ENCODE data around the gene ITGB1BP1.

The ITGB1BP1 gene

GRCh38 chr2:9416267-9416961 is 6.9 kb downstream of the ITGB1BP1 start:
- Mint-ChIP-seq H3K27ac (peak overlapping the region; percentile 14), H3K9me3 (no peaks in the 10 kb centered on the region), H3K4me1 (peaks cover 41% of the 10 kb centered on the region), H3K36me3 (ENCODE audit: low read depth) (peaks cover 43% of the 10 kb centered on the region), H3K4me3 (no peak overlapping the region), H3K27me3 (no peaks in the 10 kb centered on the region)
- DNase-seq (no peak), ATAC-seq (no peak)

- peaks cover 49% of the 10 kb centered on the region for H3K36me3 Mint-ChIP-seq (ENCODE audit: low read depth)
- no peaks in the 10 kb centered on the region for H3K9me3 Mint-ChIP-seq
- no peak overlapping the region for H3K27ac Mint-ChIP-seq
- H3K27me3 Mint-ChIP-seq, result no peaks in the 10 kb centered on the region
- ATAC-seq (no peak), DNase-seq (no peak)
- H3K4me3 Mint-ChIP-seq, result no peak overlapping the region
- peaks cover 37% of the 10 kb centered on the region for H3K4me1 Mint-ChIP-seq
These were observed 7.7 kb downstream of the ITGB1BP1 start for GRCh38 chr2:9415516-9416169.

GRCh38 chr2:9412781-9413180 is 10.5 kb downstream of the ITGB1BP1 start:
- DNase-seq (no peak), ATAC-seq (no peak)
- H3K27me3 Mint-ChIP-seq, result no peaks in the 10 kb centered on the region
- H3K4me1 Mint-ChIP-seq, result peaks cover 14% of the 10 kb centered on the region
- H3K4me3 Mint-ChIP-seq, result no peak overlapping the region
- H3K36me3 Mint-ChIP-seq (ENCODE audit: low read depth), result peaks cover 52% of the 10 kb centered on the region
- H3K9me3 Mint-ChIP-seq, result no peaks in the 10 kb centered on the region
- H3K27ac Mint-ChIP-seq, result no peak overlapping the region

GRCh38 chr2:9410108-9410507 is 13.2 kb downstream of the ITGB1BP1 start:
- H3K9me3 Mint-ChIP-seq, result no peaks in the 10 kb centered on the region
- no peaks in the 10 kb centered on the region for H3K27me3 Mint-ChIP-seq
- DNase-seq, result no peak
- no peak overlapping the region for H3K4me3 Mint-ChIP-seq
- peaks cover 49% of the 10 kb centered on the region for H3K36me3 Mint-ChIP-seq (ENCODE audit: low read depth)
- peak; percentile 57 for ATAC-seq
- H3K4me1 Mint-ChIP-seq, result no peaks in the 10 kb centered on the region
- peak overlapping the region; percentile 46 for H3K27ac Mint-ChIP-seq

DNA sequence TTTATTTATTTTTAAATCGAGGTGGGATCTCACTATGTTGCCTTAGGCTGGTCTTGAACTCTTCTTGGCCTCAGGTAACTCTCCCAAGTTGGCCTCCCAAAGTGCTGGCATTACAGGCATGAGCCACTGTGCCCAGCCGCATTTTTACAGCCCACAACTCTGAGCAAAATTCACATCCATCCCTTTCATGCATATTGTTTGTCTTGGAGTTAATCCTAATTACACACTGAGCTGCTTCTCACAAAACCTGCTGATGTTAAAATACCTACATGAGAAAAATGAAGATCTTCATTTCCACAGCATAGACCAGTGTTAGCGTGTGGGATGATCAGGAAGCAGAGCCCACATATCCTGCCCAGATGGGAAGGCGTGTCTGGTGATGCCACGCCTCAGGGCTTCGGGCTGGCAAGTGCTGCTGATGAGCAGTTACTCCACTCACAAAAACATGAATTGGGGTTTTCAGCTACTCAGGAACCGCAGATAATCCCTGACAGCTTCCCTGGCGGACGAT is 14.6 kb downstream of the ITGB1BP1 start:
- Mint-ChIP-seq H3K36me3 (ENCODE audit: low read depth) (peaks cover 36% of the 10 kb centered on the region), H3K27ac (no peak overlapping the region), H3K4me1 (no peaks in the 10 kb centered on the region), H3K9me3 (no peaks in the 10 kb centered on the region), H3K27me3 (no peaks in the 10 kb centered on the region), H3K4me3 (no peak overlapping the region)
- DNase-seq (no peak), ATAC-seq (no peak)

DNA sequence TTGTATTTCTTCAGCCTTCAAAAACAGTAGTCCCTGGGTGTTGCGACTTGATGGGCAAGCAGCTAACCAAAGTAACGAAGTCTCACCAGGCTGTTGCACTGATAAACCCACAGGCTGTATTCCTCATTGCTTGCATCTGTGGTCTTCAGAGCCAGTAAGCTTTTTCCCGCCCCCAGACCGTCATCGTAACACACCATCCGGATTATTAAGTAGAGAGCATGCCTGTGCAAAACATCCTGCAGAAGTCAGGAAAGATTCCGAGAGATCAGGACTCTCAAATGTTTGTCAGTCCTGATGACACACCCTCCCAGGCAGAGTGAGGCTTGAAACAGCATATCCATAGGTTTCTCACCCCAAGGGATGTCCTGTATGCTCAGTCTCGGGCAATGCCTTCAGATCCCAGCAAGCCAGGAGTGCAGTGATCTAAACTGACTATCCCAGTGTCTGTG is 15.9 kb downstream of the ITGB1BP1 start:
- no peaks in the 10 kb centered on the region for H3K9me3 Mint-ChIP-seq
- ATAC-seq (no peak), DNase-seq (no peak)
- H3K4me3 Mint-ChIP-seq, result no peak overlapping the region
- H3K27me3 Mint-ChIP-seq, result no peaks in the 10 kb centered on the region
- H3K27ac Mint-ChIP-seq, result no peak overlapping the region
- no peaks in the 10 kb centered on the region for H3K4me1 Mint-ChIP-seq
- peaks cover 30% of the 10 kb centered on the region for H3K36me3 Mint-ChIP-seq (ENCODE audit: low read depth)

DNA sequence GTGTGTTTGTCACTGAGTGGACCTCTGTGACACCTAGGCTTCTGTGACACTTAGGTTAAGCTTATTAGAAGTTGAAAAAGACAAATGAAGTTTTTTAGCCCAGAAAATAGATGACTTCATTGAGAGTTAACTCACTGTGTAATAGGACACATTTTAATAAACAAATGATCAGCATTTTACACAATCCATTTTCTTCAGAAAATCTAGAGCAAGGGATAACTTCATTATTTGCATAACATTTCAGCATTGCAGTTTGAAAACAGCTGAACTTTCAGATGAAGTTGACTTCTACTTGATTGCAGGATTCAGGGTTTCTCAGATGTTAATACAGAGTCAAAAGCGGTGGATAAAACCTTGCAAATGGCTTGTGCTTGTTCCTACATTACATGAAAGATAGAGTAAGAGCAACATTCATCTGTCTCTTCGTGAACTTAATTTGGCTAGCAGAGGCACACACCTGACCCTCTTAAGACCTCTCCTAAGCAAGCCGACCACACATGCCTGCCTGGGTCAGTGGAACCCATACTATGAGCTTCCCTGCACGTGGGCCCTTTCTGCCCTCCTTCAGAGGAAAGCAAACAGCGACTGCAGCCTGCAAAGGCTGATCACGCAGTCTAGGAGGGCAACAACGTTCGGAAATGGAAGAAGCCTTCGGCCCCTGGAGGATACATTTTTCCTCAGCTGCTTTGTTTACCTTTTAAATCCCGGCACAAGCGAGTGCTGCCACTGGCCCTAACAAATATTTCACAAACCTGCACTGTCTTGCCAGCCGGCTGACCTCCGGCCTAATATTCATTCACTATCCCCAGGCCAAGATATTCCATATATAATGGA is 16.6 kb downstream of the ITGB1BP1 start:
- Mint-ChIP-seq H3K4me1 (no peaks in the 10 kb centered on the region), H3K9me3 (no peaks in the 10 kb centered on the region), H3K4me3 (no peak overlapping the region), H3K27ac (no peak overlapping the region), H3K36me3 (ENCODE audit: low read depth) (peaks cover 25% of the 10 kb centered on the region), H3K27me3 (no peaks in the 10 kb centered on the region)
- no peak for ATAC-seq
- DNase-seq, result no peak

- no peaks in the 10 kb centered on the region for H3K27me3 Mint-ChIP-seq
- H3K36me3 Mint-ChIP-seq (ENCODE audit: low read depth), result peaks cover 18% of the 10 kb centered on the region
- no peak for DNase-seq
- no peak overlapping the region for H3K27ac Mint-ChIP-seq
- H3K4me1 Mint-ChIP-seq, result no peaks in the 10 kb centered on the region
- no peaks in the 10 kb centered on the region for H3K9me3 Mint-ChIP-seq
- no peak overlapping the region for H3K4me3 Mint-ChIP-seq
- ATAC-seq, result no peak
These were observed 17.7 kb downstream of the ITGB1BP1 start for GRCh38 chr2:9405636-9406035.

- Mint-ChIP-seq H3K27ac (no peak overlapping the region), H3K4me1 (no peaks in the 10 kb centered on the region), H3K9me3 (no peaks in the 10 kb centered on the region), H3K27me3 (no peaks in the 10 kb centered on the region), H3K4me3 (no peak overlapping the region), H3K36me3 (ENCODE audit: low read depth) (peaks cover 13% of the 10 kb centered on the region)
- ATAC-seq (no peak), DNase-seq (no peak)
These were observed 18.9 kb downstream of the ITGB1BP1 start for GRCh38 chr2:9404451-9404850.

DNA sequence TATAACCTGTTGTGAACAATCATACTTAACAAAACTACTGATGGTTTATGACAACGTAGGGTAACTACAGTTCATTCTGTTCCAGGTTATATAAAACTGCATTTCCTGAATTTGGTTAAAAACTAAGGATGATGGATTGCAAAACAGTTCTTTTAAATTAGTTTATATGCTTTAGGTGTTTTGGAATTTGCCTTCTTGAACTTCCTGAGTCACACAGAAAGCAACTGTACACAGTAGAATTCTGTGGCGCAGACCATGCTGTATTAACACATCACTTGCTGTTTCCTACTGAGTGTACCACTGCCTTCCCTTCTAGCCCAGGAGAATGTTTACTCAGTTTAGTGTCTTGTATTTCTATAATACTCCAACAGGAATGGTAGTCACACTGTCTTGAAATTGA is 19.4 kb downstream of the ITGB1BP1 start:
- H3K27me3 Mint-ChIP-seq, result no peaks in the 10 kb centered on the region
- no peaks in the 10 kb centered on the region for H3K9me3 Mint-ChIP-seq
- no peaks in the 10 kb centered on the region for H3K4me1 Mint-ChIP-seq
- H3K4me3 Mint-ChIP-seq, result no peak overlapping the region
- no peak for DNase-seq
- peaks cover 10% of the 10 kb centered on the region for H3K36me3 Mint-ChIP-seq (ENCODE audit: low read depth)
- ATAC-seq, result no peak
- H3K27ac Mint-ChIP-seq, result no peak overlapping the region

- ATAC-seq, result no peak
- Mint-ChIP-seq H3K4me3 (no peak overlapping the region), H3K4me1 (no peaks in the 10 kb centered on the region), H3K27me3 (no peaks in the 10 kb centered on the region), H3K27ac (no peak overlapping the region), H3K9me3 (no peaks in the 10 kb centered on the region), H3K36me3 (ENCODE audit: low read depth) (peaks cover 2% of the 10 kb centered on the region)
- no peak for DNase-seq
These were observed 21.5 kb downstream of the ITGB1BP1 start for GRCh38 chr2:9401646-9402371.

GRCh38 chr2:9401059-9401547 is 22.2 kb downstream of the ITGB1BP1 start:
- H3K36me3 Mint-ChIP-seq (ENCODE audit: low read depth), result no peaks in the 10 kb centered on the region
- H3K4me1 Mint-ChIP-seq, result no peaks in the 10 kb centered on the region
- no peak overlapping the region for H3K27ac Mint-ChIP-seq
- DNase-seq, result no peak
- no peaks in the 10 kb centered on the region for H3K27me3 Mint-ChIP-seq
- no peak overlapping the region for H3K4me3 Mint-ChIP-seq
- ATAC-seq, result no peak
- no peaks in the 10 kb centered on the region for H3K9me3 Mint-ChIP-seq

DNA sequence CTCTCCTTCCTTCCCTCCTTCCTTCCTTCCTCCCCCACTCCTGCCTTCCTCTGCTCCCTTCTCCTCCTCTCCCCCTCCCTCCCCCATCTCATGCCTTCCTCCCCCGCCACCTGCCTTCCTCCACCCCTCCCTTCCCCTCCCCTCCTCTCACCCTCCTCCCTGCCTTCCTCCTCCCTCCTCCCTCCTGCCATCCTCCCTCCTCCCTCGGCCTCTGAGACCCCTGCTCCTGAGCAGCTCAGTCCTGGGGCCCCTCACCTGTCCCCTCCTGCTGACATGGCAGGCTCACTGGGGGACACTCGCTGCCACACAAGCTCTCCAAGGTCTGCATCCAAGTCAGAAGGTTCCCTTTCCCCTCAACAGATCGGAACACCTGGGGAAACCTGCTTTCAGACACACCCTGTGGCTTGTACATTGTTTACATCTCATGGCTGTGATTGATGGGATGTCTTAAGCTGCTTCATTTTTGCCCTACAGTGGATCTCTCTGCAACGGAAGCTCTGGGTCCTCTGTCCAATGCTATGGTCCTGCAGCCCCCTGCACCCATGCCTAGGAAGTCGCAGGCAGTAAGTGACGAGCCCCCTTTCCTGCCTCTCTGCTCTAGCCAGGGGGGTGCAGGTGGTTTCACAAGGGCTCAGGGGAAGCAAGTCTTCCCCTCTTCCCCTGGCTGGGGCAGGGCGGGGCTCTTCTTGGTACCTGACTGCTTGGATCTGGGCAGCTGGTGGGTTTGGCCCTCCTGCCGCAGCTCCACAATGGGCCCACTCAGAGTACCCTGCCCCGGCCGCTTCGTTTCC is 22.9 kb downstream of the ITGB1BP1 start:
- no peak for DNase-seq
- no peak for ATAC-seq
- Mint-ChIP-seq H3K27ac (no peak overlapping the region), H3K36me3 (ENCODE audit: low read depth) (no peaks in the 10 kb centered on the region), H3K9me3 (no peaks in the 10 kb centered on the region), H3K27me3 (no peaks in the 10 kb centered on the region), H3K4me3 (no peak overlapping the region), H3K4me1 (no peaks in the 10 kb centered on the region)
